Choroid plexus epithelial cell (primary cell): ENCODE results near the gene MGST2.
"Not testable (repeated sequence)": the region's sequence is repeated elsewhere in the genome, so short reads cannot be mapped to it uniquely, and the experiment has no call there.

Experiments used
- DNase-seq: peaks from one replicate; pipeline ENCODE4 v3.0.0-alpha.2; 2010; ENCODE audit warnings: low read depth
- H3K4me3 ChIP-seq: 2 replicates; pipeline ENCODE4 v1.5.1; 2011; ENCODE audit warnings: low read depth, mild to moderate bottlenecking, control low read depth, low read length, moderate library complexity
- TF ChIP-seq, protein P1 (sequence below): conservative IDR thresholded peaks from 2 replicates; pipeline ENCODE4 v1.5.1; 2011; ENCODE audit warnings: low read depth, mild to moderate bottlenecking, control low read depth, inconsistent platforms, low read length, moderate library complexity

Gene MGST2

GRCh38 chr4:139625482-139625881, 40.1 kb upstream of the MGST2 start:
- DNase-seq, result no peak
- TF ChIP-seq, protein P1, sequence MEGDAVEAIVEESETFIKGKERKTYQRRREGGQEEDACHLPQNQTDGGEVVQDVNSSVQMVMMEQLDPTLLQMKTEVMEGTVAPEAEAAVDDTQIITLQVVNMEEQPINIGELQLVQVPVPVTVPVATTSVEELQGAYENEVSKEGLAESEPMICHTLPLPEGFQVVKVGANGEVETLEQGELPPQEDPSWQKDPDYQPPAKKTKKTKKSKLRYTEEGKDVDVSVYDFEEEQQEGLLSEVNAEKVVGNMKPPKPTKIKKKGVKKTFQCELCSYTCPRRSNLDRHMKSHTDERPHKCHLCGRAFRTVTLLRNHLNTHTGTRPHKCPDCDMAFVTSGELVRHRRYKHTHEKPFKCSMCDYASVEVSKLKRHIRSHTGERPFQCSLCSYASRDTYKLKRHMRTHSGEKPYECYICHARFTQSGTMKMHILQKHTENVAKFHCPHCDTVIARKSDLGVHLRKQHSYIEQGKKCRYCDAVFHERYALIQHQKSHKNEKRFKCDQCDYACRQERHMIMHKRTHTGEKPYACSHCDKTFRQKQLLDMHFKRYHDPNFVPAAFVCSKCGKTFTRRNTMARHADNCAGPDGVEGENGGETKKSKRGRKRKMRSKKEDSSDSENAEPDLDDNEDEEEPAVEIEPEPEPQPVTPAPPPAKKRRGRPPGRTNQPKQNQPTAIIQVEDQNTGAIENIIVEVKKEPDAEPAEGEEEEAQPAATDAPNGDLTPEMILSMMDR, result no peak
- H3K4me3 ChIP-seq, result no peak overlapping the region

- no peak for DNase-seq
- TF ChIP-seq, protein P1, result no peak
- H3K4me3 ChIP-seq, result no peak overlapping the region
These were observed 37.2 kb upstream of the MGST2 start for GRCh38 chr4:139628184-139629012.

GRCh38 chr4:139629436-139630125, 36.0 kb upstream of the MGST2 start:
- TF ChIP-seq, protein P1, result no peak
- no peak overlapping the region for H3K4me3 ChIP-seq

DNA sequence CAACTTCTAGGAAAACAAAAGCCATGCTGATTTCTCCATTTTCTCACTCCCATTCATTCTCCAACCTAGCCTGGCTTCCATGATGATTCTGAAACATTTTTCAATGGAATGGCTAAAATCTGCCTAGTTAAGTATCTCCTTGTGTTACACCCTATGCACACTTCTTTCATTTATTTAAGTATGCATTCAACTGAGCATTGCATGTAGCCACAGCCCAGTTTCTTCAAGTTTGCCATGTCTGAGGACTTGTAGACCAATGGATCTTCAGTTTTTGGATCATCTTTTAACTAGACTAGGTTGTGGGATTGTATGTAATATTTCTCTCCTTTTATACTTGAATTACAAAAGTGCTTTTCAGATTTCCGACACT, 35.5 kb upstream of the MGST2 start:
- H3K4me3 ChIP-seq, result no peak overlapping the region
- DNase-seq, result no peak
- TF ChIP-seq, protein P1, result no peak

More at GRCh38 chr4:139629436-139630125, 36.0 kb upstream of the MGST2 start:
- DNase-seq, result no peak

GRCh38 chr4:139630991-139631390, 34.6 kb upstream of the MGST2 start:
- H3K4me3 ChIP-seq, result no peak overlapping the region
- TF ChIP-seq, protein P1, result no peak
- DNase-seq, result no peak

DNA sequence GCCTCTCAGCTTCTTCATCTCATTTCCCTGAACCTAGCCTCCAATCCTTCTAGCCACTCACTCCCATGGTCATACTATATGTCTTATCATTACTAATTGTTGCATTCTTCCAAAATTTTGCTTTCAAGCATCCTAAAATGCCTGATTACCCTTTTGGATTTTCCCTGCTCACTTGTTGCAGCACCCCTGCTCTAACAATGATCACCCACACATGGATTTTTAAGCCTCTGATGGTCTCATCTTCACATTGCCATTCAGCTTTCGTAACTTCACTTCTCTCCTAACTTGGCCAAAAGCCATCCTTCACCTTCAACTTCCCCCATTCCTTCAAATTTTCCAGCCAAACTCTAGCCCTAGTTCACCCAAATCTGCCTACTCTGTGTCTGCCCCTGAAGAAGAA, 33.8 kb upstream of the MGST2 start:
- TF ChIP-seq, protein P1, result no peak
- no peak for DNase-seq
- H3K4me3 ChIP-seq, result no peak overlapping the region

DNA sequence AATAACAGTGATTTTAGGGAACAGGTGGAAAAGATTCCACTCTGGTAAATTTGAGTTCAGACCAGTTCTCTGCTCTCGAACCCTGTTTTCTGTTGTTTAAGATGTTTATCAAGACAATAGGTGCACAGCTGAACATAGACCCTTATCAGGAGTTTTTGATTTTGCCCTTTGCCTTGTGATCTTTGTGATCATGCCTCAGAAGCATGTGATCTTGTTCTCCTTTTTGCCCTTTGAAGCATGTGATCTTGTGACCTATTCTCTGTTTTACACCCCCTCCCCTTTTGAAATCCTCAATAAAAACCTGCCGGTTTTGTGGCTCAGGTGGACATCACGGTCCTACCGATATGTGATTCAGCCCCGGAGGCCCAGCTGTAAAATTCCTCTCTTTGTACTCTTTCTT, 32.9 kb upstream of the MGST2 start:
- H3K4me3 ChIP-seq, DNase-seq: not testable (repeated sequence)
